ENCODE data around the gene LIPG.
"Not testable (repeated sequence)": the region's sequence is repeated elsewhere in the genome, so short reads cannot be mapped to it uniquely, and the experiment has no call there.

The LIPG gene

GRCh38 chr18:49544362-49544761 lies 17.5 kb upstream of the LIPG start:
- no peak for DNase-seq (ENCODE audit: low read depth, low spot score)
- no peak overlapping the region for H3K27ac ChIP-seq

DNA sequence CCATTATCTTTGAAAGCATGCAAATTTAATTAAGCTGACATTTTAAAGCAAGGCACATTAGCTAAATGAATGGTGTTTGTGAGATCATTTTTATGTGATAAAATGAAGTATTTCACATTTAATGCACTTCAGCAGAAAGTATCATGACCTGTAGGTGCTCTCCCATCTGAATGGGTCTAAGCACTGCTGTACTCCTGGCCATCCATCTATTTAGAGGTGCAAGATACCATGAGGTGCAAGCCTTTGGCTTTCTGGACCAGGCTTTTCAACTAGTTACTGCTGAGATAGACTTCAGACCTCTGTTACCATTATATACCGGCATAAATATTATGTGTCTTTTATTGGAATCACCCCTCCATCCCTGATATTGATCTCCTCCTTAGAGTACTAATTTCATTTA lies 15.6 kb upstream of the LIPG start:
- DNase-seq (ENCODE audit: low read depth, low spot score) = no peak
- H3K27ac ChIP-seq = no peak overlapping the region

DNA sequence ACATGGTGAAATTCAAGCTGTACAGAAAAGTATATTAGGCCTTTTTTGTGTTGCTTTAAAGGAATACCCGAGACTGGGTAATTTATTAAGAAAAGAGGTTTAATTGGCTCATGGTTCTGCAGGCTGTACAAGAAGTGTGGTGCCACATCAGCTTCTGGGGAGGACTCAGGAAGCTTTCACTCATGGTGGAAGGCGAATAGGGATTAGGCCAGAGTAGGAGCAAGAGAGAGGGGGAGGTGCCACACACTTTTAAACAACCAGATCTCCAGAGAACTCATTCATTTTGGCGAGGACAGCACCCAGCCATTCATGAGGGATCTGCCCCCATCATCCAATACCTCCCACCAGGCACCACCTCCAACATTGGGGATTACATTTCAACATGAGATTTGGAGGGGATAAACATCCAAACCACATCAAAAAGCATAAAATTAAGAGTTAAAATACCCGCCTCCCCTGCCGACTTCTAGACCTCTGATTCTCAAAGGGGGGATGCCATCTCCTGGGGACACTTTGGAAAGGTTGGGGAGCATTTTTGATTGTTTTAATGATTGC lies 15.1 kb upstream of the LIPG start:
- DNase-seq (ENCODE audit: low read depth, low spot score) = no peak
- H3K27ac ChIP-seq = no peak overlapping the region

DNA sequence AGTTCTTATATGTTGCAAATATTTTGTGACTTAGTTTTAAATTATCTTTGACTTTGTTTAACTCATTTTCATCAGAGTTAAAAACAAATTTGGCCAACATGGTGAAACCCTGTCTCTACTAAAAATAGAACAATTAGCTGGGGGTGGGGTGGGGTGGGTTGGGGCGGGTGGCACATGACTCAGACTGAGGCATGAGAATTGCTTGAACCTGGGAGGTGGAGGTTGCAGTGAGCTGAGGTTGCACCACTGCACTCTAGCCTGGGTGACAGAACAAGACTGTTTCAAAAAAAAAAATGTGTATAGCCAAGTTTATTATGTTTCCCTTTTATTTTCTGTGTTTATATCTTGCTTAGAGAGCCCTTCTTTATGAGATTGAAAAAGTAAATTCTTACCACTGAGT lies 14.2 kb upstream of the LIPG start:
- no peak for DNase-seq (ENCODE audit: low read depth, low spot score)
- H3K27ac ChIP-seq = peak overlapping the region; percentile 76

DNA sequence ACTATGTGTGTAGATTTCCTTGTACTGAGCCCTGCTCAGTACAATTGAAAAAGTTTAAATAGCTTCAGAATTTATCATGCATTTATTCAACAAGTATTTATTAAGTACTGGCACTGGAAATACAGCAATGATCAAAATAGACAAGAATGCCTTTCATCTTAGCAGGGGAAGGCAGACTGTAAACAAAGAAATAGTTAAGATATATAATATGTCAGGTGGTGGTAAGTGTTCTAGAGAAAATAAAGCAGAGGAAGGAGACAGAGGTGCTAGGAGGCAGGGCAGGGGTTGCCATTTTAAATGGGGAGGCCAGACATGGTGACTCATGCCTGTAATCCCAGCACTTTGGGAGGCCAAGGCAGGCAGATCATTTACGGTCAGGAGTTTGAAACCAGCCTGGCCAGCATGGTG lies 13.6 kb upstream of the LIPG start:
- DNase-seq (ENCODE audit: low read depth, low spot score) = no peak
- peak overlapping the region; percentile 76 for H3K27ac ChIP-seq

DNA sequence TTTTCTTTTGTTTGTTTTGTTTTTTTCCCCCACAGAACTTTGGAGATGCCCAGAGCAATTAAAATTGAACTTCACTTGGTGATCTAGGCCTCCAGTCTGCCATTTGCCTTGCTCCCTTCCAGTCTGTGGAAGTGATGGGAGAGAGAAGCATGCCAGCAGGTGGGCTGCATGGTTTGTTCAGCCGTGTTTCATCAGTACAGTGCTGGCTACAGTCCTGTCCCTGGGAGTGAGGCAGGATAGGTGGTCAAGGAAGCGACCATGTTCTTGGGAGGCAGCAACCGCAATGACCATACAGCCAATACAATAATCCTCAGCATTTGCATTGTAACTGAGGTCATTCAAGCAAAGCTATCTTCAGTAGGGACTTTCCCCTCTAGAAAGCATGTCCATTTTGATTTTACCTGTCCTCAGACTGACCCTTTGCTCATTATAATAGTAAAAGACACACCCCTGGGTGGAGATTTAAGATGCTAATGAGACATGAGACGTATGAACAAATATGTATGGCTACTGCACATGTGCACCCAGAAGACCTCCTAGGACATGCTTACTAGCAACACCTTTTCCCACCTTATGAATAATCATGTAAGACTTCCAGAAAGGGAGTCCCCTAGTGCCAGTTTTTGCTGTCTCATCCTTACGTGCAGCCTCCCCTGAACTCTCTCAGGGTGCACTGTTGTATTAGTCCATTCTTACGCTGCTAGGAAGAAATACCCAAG lies 11.1 kb upstream of the LIPG start:
- H3K27ac ChIP-seq = no peak overlapping the region
- no peak for DNase-seq (ENCODE audit: low read depth, low spot score)

DNA sequence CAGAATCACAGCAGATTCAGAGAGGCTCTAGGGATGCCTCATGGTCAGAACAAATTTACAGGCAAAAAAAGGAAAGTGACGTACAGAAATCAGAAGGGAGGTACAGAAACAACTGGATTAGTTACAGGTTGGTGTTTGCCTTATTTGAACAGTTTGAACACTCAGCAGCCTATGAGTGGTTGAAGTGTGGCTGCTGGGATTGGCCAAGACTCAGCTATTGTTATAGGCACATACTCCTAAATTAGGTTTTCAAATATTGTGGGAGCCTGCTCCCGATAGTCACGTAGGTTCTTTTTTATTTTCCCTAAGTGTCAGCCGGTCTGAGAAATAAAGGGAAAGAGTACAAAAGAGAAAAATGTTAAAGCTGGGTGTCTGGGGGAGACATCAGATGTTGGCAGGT lies 8.9 kb upstream of the LIPG start:
- no peak for DNase-seq (ENCODE audit: low read depth, low spot score)

GRCh38 chr18:49555641-49556040 lies 6.2 kb upstream of the LIPG start:
- no peak overlapping the region for H3K27ac ChIP-seq
- no peak for DNase-seq (ENCODE audit: low read depth, low spot score)

More for the DNA sequence above, 8.9 kb upstream of the LIPG start:
- H3K27ac ChIP-seq = no peak overlapping the region

DNA sequence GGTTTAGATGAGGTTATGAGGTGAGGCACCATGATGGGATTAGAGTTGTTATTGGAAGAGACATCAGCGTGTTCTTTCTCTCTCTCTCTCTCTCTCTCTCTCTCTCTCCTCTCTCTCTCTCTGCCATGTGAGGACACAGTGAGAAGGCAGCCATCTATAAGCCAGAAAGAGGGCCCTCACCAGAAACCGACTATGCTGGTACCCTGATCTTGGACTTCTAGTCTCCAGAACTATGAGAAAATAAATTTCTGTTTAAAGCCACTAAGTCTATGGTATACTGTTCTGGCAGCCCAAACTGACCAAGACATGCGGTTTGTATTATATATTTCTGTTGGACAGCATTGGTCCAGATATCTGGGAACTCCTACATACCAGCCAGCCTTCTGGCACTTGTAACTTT lies 3.5 kb upstream of the LIPG start:
- DNase-seq (ENCODE audit: low read depth, low spot score) = no peak
- H3K27ac ChIP-seq = no peak overlapping the region

DNA sequence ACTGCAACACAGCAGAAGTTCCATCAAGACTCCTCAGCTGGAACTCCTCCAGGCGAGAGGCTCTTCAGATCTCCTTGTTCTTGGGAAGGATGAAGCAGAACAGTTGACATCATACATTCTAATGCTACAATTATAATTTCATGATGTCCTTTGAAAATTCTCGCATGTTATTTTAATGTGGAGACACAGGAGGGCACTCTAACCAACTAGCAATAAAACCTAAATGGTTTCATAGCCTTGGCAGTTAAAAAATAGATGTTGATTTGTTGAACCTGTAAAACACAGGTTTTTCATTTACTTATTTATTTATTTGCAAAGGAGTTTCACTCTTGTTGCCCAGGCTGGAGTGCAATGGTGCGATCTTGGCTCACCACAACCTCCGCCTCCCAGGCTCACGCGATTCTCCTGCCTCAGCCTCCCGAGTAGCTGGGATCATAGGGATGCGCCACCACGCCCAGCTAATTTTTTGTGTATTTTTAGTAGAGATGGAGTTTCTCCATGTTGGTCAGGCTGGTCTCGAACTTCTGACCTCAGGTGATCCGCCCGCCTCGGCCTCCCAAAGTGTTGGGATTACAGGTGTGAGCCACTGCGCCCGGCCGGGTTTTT lies 2.4 kb upstream of the LIPG start:
- not testable (repeated sequence) for DNase-seq (ENCODE audit: low read depth, low spot score)

GRCh38 chr18:49560277-49560623 lies 1.6 kb upstream of the LIPG start:
- no peak overlapping the region for H3K27ac ChIP-seq
- no peak for DNase-seq (ENCODE audit: low read depth, low spot score)

More for the DNA sequence above, 2.4 kb upstream of the LIPG start:
- not testable (repeated sequence) for H3K27ac ChIP-seq

DNA sequence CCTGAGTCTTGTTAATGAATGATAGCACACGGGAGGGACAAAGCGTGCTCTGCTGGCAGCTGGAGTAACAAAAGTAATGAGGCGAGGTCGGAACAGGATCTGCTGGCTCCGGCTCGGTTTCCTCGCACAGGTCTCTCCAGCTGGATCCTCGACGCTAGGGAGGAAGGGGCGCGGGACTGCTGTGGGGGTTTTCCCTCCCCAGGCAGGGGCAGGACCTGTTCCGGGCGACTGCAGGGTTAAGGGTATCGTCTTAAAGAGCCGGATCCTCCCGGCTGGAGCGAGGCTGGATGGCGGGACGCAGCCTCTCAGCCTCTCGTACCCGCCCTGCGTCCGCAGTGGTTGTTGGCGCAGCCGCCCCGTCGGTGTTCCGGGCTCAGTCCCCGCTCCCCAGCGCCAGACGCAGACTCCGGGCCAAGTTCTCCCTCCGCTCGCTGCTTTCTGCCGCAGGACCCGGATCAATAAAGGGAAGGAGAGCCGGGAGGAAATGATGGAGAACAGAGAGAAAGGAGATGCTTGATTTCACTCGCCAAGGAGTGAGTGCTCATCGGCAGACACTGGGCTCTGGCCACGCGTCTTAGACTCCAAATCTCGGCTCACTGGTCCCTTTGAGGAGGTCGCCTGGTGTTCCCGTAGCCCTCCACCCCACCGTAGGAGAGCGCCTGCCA lies 1.1 kb upstream of the LIPG start:
- DNase-seq (ENCODE audit: low read depth, low spot score) = no peak
- H3K27ac ChIP-seq = peak overlapping the region; percentile 81

- DNase-seq (ENCODE audit: low read depth, low spot score) = no peak
- H3K27ac ChIP-seq = peak overlapping the region; percentile 81
These were observed 748 bp downstream of the LIPG start for GRCh38 chr18:49562481-49563129.

DNA sequence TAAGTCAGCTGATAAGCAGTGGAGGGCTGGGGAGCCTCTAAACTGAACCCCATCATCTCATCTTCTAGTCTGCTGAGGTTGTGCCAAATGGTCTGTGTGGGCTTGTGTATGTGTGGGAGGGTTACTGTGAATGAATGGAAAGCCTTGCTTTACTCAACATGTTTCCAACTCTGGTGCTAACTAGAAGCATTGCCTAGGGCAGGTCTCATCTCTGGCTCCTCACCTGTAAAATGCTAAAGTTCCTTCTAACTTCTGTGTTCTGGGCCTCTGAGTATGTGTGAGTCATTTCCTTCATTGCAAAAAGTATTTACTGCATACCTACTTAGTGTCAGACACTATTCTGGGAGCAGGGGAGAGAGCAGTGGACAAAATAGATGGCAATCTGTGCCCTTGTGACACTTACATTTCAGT lies 1.3 kb downstream of the LIPG start:
- DNase-seq (ENCODE audit: low read depth, low spot score) = peak; percentile 61
- peak overlapping the region; percentile 81 for H3K27ac ChIP-seq

- peak overlapping the region; percentile 81 for H3K27ac ChIP-seq
- DNase-seq (ENCODE audit: low read depth, low spot score) = no peak
These were observed 2.1 kb downstream of the LIPG start for GRCh38 chr18:49563701-49564517.

- no peak overlapping the region for H3K27ac ChIP-seq
- no peak for DNase-seq (ENCODE audit: low read depth, low spot score)
These were observed 2.6 kb downstream of the LIPG start for GRCh38 chr18:49564518-49564834.

GRCh38 chr18:49565101-49565500 lies 3.2 kb downstream of the LIPG start:
- H3K27ac ChIP-seq = no peak overlapping the region
- no peak for DNase-seq (ENCODE audit: low read depth, low spot score)

DNA sequence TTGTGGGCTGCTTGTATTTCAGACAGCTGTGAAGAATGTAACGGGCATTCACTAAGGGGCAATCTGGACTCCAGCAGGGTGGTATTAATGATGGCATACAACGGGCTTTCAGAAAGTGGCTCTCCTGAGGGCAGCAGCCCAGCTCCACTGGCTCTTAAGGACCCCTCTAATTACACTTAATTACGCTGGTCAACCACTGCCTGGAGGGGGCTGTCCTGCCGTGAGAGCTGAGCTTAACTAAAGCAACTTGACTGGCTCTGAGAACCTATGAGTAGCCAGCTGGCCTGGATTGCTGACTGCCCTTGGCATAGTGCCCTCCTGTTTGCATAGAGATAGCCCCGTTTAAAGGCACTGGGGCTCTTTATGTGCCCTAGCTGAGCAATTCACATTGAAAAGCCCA lies 3.8 kb downstream of the LIPG start:
- no peak for DNase-seq (ENCODE audit: low read depth, low spot score)

DNA sequence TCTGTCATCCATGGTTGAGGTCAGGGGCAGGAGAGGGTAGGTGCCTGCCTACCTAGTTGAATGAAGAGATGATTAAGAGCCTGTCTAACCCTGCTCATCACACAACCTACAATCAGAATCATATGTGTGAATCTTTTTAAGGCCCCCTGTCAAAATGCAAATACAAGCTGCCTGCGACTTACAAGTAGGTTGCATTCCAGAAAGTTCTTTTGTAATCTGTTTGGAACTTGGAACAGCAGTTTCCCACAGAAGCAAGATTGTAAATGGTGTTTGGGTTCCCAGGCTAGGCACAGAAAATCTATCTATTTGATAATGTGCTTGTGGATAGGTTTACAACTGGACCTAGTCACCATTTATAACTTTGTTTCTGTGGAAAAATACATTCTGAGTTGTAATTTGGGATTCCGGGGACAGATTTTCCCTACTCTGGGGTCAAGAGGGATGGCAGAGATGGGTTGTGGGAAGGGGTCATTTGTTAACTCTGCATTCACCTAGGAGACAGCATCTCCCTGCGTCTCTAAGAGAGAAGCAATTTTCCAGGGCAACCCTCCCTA lies 4.4 kb downstream of the LIPG start:
- no peak overlapping the region for H3K27ac ChIP-seq

More for the DNA sequence above, 3.8 kb downstream of the LIPG start:
- no peak overlapping the region for H3K27ac ChIP-seq

DNA sequence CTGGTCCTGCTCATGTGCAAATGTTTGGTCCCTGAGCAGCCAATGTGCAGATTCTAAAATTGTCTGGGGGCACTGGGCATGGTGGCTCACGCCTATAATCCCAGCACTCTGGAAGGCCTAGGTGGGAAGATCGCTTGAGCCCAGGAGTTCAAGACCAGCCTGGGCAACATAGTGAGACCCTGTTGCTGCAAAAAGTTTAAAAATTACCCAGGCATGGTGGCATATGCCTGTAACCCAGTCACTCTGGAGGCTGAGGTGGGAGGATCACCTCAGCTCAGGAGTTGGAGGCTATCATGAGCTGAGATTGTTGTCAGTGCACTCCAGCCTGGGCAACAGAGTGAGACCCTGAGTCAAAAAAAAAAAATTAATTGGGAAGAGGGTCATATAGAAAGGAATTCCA lies 5.1 kb downstream of the LIPG start:
- DNase-seq (ENCODE audit: low read depth, low spot score) = no peak
- no peak overlapping the region for H3K27ac ChIP-seq

More for the DNA sequence above, 4.4 kb downstream of the LIPG start:
- no peak for DNase-seq (ENCODE audit: low read depth, low spot score)
